ENCODE data around the gene PCNX3. TPM values are rescaled to one million over a fixed set of nuclear protein-coding genes. Genes with fewer than 3 reads are reported as not detected.

Gene PCNX3
- total RNA-seq, 4 donors from 2014 or later, result 21.0 to 53.4 (median 29.8) TPM

DNA sequence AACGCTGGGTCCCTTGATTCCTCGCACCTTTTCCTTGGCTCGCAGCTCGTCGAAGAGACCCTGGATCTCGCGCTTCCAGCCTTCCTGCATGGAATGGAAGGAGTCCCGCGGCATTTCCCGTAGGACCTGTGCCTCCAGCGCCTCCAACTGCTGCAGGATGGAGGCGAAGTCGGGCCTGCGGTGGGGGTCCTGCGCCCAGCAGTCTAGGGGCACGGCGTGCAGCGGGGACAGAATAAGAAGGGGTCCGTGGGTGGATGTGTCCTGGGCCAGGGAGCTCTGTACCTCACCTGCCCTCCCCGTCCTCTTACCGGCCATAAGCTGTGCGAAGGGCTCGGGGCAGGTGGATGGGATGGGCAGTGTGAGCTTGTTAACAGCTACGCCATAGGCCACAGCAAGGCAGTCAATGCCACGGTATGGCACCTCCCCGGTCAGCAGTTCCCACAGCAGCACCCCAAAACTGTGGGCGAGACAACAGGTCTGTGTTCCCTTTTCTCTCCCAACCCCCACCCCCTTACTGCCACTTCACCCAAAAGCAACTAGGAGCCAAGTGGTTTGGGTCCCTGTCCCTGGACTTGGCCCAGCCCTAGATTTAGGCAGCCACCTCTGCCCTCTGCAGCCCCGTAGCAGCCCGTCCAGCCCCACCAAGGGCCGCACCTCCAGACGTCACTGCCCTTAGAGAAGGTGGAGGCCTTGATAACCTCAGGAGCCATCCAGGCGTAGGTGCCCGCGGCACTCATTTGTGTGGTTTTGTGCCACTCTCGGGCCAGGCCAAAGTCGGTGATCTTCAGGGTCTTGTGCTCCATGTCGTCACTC lies 7.8 kb upstream of the PCNX3 start:
- DNase-seq (ENCODE audit: low spot score in 2 of 2), result no peak
- no peaks in the 10 kb centered on the region for H3K9me3 ChIP-seq
- 73 to 78% methylated on average over 34 to 37 of the region's 37 CpGs for WGBS, 2 donors
- peaks cover 0 to 68% (median 48%) of the 10 kb centered on the region in 4 donors for H3K4me1 ChIP-seq
- no peaks in the 10 kb centered on the region for H3K27me3 ChIP-seq
- peak overlapping the region in 2 of 4 donors; percentile 24 to 47 for H3K4me3 ChIP-seq
- peak overlapping the region; percentile 31 to 96 (median 58) for H3K27ac ChIP-seq
- H3K36me3 ChIP-seq, result peaks cover 8 to 75% (median 21%) of the 10 kb centered on the region in 3 donors
- TF ChIP-seq, protein P1, sequence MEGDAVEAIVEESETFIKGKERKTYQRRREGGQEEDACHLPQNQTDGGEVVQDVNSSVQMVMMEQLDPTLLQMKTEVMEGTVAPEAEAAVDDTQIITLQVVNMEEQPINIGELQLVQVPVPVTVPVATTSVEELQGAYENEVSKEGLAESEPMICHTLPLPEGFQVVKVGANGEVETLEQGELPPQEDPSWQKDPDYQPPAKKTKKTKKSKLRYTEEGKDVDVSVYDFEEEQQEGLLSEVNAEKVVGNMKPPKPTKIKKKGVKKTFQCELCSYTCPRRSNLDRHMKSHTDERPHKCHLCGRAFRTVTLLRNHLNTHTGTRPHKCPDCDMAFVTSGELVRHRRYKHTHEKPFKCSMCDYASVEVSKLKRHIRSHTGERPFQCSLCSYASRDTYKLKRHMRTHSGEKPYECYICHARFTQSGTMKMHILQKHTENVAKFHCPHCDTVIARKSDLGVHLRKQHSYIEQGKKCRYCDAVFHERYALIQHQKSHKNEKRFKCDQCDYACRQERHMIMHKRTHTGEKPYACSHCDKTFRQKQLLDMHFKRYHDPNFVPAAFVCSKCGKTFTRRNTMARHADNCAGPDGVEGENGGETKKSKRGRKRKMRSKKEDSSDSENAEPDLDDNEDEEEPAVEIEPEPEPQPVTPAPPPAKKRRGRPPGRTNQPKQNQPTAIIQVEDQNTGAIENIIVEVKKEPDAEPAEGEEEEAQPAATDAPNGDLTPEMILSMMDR (IDR thresholded peaks at IDR 0.05), result no peak
- TF ChIP-seq POLR2A (IDR thresholded peaks at IDR 0.05), result no peak
- TF ChIP-seq EP300 (IDR thresholded peaks at IDR 0.05), result no peak

DNA sequence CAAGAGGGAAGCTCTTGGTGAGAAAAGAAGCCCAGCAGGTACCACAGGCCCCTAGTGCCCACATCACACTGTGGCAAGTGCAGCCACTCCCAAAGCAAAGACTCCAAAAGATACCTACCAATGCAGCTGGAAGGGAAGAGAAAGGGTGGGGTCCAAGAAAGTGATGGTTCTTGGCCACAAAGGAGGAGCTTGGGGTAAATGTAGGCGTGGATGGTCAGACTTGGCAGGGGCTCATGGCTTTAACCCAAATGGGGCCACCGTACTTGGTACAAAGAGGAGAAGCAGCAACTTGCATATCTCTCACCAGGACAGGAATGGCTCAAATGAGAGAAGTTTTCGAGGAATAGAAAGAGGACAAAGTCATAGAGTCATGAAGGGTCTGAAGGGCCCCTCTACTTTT lies 6.3 kb upstream of the PCNX3 start:
- Histone ChIP-seq H3K27me3 (no peaks in the 10 kb centered on the region), H3K4me1 (peaks cover 0 to 74% (median 56%) of the 10 kb centered on the region in 4 donors)

DNA sequence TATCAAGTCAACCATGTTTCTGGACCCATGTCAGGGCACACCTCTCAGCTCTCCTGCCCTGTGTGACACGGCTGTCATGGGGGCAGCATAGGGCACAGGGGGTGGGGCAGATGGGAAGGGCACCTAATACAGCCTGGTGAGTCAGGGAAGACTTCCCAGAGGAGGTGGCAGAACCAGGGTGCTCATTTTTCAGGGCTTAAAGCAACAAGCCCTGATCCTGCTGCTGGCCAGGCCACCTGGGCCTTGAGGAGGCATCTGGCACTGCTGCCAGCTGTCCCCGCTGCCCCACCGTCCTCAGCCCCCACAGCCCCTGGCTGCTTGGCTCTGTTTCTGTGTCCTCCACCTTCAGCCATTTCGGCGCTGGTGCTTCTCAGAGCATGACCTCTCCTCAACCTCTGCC lies 5.9 kb upstream of the PCNX3 start:
- Histone ChIP-seq H3K36me3 (peaks cover 8 to 57% (median 15%) of the 10 kb centered on the region in 3 donors), H3K27me3 (no peaks in the 10 kb centered on the region), H3K4me1 (peaks cover 0 to 74% (median 56%) of the 10 kb centered on the region in 4 donors), H3K4me3 (peak overlapping the region in 2 of 4 donors; percentile 8 to 97), H3K27ac (peak overlapping the region; percentile 79 to 98 (median 96)), H3K9me3 (no peaks in the 10 kb centered on the region)
- no peak for TF ChIP-seq POLR2A (IDR thresholded peaks at IDR 0.05)
- TF ChIP-seq, protein P1 (IDR thresholded peaks at IDR 0.05), result no peak
- TF ChIP-seq EP300 (IDR thresholded peaks at IDR 0.05), result no peak
- WGBS, 2 donors, result 58 to 66% methylated on average over 5 of the region's 5 CpGs
- DNase-seq (ENCODE audit: low spot score in 2 of 2), result no peak

More for the DNA sequence above, 6.3 kb upstream of the PCNX3 start:
- WGBS, 2 donors, result 23 to 37% methylated on average over 3 of the region's 3 CpGs
- no peak overlapping the region for H3K4me3 ChIP-seq
- TF ChIP-seq POLR2A (IDR thresholded peaks at IDR 0.05) (no peak), EP300 (IDR thresholded peaks at IDR 0.05) (no peak)
- TF ChIP-seq, protein P1 (IDR thresholded peaks at IDR 0.05), result no peak
- no peaks in the 10 kb centered on the region for H3K9me3 ChIP-seq
- peak overlapping the region; percentile 79 to 98 (median 96) for H3K27ac ChIP-seq
- peaks cover 8 to 61% (median 18%) of the 10 kb centered on the region in 3 donors for H3K36me3 ChIP-seq
- no peak for DNase-seq (ENCODE audit: low spot score in 2 of 2)

DNA sequence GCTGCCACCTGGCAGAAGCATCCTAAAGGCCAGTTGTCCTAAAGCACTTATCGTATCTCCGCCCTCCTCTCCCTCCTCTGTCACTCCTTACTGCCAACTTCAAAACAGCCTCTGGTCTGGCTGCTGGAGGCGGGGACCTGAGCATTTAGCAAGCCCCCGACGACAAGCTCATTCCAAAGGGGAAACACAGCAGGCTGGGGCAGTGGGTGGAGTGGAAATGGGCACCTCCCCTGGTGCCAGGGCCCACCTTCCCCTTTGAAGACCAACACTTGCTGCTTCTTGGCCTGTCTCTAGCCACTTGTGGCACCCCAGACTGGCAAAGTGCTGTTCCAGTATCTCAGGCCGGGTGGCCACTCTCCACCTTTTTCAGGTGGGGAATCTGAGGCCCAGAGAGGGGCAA lies 5.2 kb upstream of the PCNX3 start:
- Histone ChIP-seq H3K36me3 (peaks cover 5 to 50% (median 7%) of the 10 kb centered on the region in 3 donors), H3K4me3 (peak overlapping the region; percentile 26 to 97 (median 79)), H3K27ac (peak overlapping the region; percentile 79 to 98 (median 96)), H3K9me3 (no peaks in the 10 kb centered on the region), H3K27me3 (no peaks in the 10 kb centered on the region), H3K4me1 (peaks cover 0 to 74% (median 56%) of the 10 kb centered on the region in 4 donors)
- DNase-seq (ENCODE audit: low spot score in 2 of 2), result no peak
- 24 to 44% methylated on average over 6 of the region's 6 CpGs for whole genome bisulfite sequencing, 2 donors
- no peak for TF ChIP-seq EP300 (IDR thresholded peaks at IDR 0.05)
- TF ChIP-seq, protein P1 (IDR thresholded peaks at IDR 0.05), result no peak
- TF ChIP-seq POLR2A (IDR thresholded peaks at IDR 0.05), result no peak
